ENCODE data around the gene RIPPLY3.

Gene RIPPLY3

GRCh38 chr21:36981049-36981391 lies 25.5 kb upstream of the RIPPLY3 start (continued):
- TF ChIP-seq INSM2 (tag by site-specific recombination; IDR thresholded peaks at IDR 0.05) (no peak), ZBTB17 (tag by site-specific recombination; IDR thresholded peaks at IDR 0.05) (peak; percentile 93), ZNF776 (tag by site-specific recombination; IDR thresholded peaks at IDR 0.05; ENCODE audit: borderline replicate concordance) (no peak)

- no peaks in the 10 kb centered on the region for H3K9me3 ChIP-seq (ENCODE audit: control insufficient read depth, insufficient read depth, low read depth, low read length)
- POLR2A ChIA-PET = no interaction called here
- no peak overlapping the region for H3K27ac ChIP-seq (ENCODE audit: extremely low read depth, low read depth, low read length)
- TF ChIP-seq ZNF146 (tag by site-specific recombination; IDR thresholded peaks at IDR 0.05) (peak; percentile 92), OSR2 (tag by site-specific recombination; IDR thresholded peaks at IDR 0.05) (no peak), ZNF366 (tag by site-specific recombination; conservative IDR thresholded peaks at IDR 0.05) (no peak), ZFP3 (tag by site-specific recombination; IDR thresholded peaks at IDR 0.05; ENCODE audit: low read depth) (no peak), ZNF670 (tag by site-specific recombination; IDR thresholded peaks at IDR 0.05; ENCODE audit: low read depth) (no peak), ZSCAN18 (tag by site-specific recombination; IDR thresholded peaks at IDR 0.05) (no peak), KLF7 (tag by site-specific recombination; IDR thresholded peaks at IDR 0.05; ENCODE audit: borderline replicate concordance) (no peak), SALL2 (tag by site-specific recombination; IDR thresholded peaks at IDR 0.05; ENCODE audit: borderline replicate concordance) (no peak)
- CTCF ChIA-PET = interaction anchor here (0.8 to 2.0 kb wide), 5 partner anchors 9 to 560 kb away, joined by 3 to 8 read pairs (median 4); no protein-coding TSS in a partner anchor
- H3K4me1 ChIP-seq (ENCODE audit: control insufficient read depth, insufficient read depth, low read length) = no peaks in the 10 kb centered on the region; the same call in 1 of the 2 replicates
- H3K4me3 ChIP-seq (ENCODE audit: low read depth, low read length) = no peak overlapping the region
- H3K36me3 ChIP-seq (ENCODE audit: control insufficient read depth in 2 of 2, insufficient read depth in 1 of 2, low read length in 2 of 2) = no peaks in the 10 kb centered on the region
These were observed 24.4 kb upstream of the RIPPLY3 start for GRCh38 chr21:36981977-36982700.

GRCh38 chr21:36985751-36986594 lies 20.5 kb upstream of the RIPPLY3 start:
- POLR2A ChIA-PET = interaction anchor here (0.6 to 1.6 kb wide), 3 partner anchors 24 to 477 kb away, joined by 3 to 4 read pairs (median 3); no protein-coding TSS in a partner anchor
- H3K9me3 ChIP-seq (ENCODE audit: control insufficient read depth, insufficient read depth, low read depth, low read length) = no peaks in the 10 kb centered on the region
- H3K36me3 ChIP-seq (ENCODE audit: control insufficient read depth in 2 of 2, insufficient read depth in 1 of 2, low read length in 2 of 2) = no peaks in the 10 kb centered on the region
- H3K4me1 ChIP-seq (ENCODE audit: control insufficient read depth, insufficient read depth, low read length) = no peaks in the 10 kb centered on the region
- TF ChIP-seq ZNF521 (tag by site-specific recombination; IDR thresholded peaks at IDR 0.05) (no peak), ZNF600 (tag by site-specific recombination; IDR thresholded peaks at IDR 0.05) (peak; percentile 51; the same call in 1 of the 2 replicates)
- CTCF ChIA-PET = interaction anchor here (0.6 kb wide), 1 partner anchor 106 kb away, joined by 3 read pairs; no protein-coding TSS in a partner anchor
- H3K4me3 ChIP-seq (ENCODE audit: low read depth, low read length) = no peak overlapping the region
- H3K27ac ChIP-seq (ENCODE audit: extremely low read depth, low read depth, low read length) = no peak overlapping the region

GRCh38 chr21:36987845-36988244 lies 18.7 kb upstream of the RIPPLY3 start:
- ChIA-PET POLR2A (no interaction called here), CTCF (interaction anchor here (0.7 to 1.6 kb wide), 6 partner anchors 9 to 99 kb away, joined by 3 to 9 read pairs (median 4); no protein-coding TSS in a partner anchor)
- Histone ChIP-seq H3K9me3 (ENCODE audit: control insufficient read depth, insufficient read depth, low read depth, low read length) (no peaks in the 10 kb centered on the region), H3K4me1 (ENCODE audit: control insufficient read depth, insufficient read depth, low read length) (no peaks in the 10 kb centered on the region), H3K27ac (ENCODE audit: extremely low read depth, low read depth, low read length) (no peak overlapping the region), H3K4me3 (ENCODE audit: low read depth, low read length) (no peak overlapping the region), H3K36me3 (ENCODE audit: control insufficient read depth in 2 of 2, insufficient read depth in 1 of 2, low read length in 2 of 2) (no peaks in the 10 kb centered on the region)
- no peak for TF ChIP-seq ZNF138 (tag by site-specific recombination; IDR thresholded peaks at IDR 0.05; ENCODE audit: borderline replicate concordance)
- 0 out of 2 replicates have a peak, but pooled peaks have one; percentile 40 for TF ChIP-seq PRDM1 (tag by site-specific recombination; IDR thresholded peaks at IDR 0.05)

All from HEK293 (cell line).